SJCRH30 (cell line): ENCODE measurements around the gene SPAG9. TPM values are rescaled to one million over a fixed set of nuclear protein-coding genes. Genes with fewer than 3 reads are reported as not detected.

ENCODE experiments used
- DNase-seq, 2 experiments: peaks; one replicate each; pipeline ENCODE4 v3.0.0-alpha.2; 2015 to 2020
- H3K27ac ChIP-seq: fragments of 250-450 bp; sonication (Bioruptor Pico); 2 replicates; pipeline ENCODE4 v1.5.1; 2020; ENCODE audit warnings: mild to moderate bottlenecking, moderate library complexity
- H3K27me3 ChIP-seq: fragments of 250-450 bp; sonication (Bioruptor Pico); 2 replicates; pipeline ENCODE4 v1.5.1; 2020; ENCODE audit warnings: mild to moderate bottlenecking, moderate library complexity
- H3K36me3 ChIP-seq: fragments of 250-450 bp; sonication (Bioruptor Pico); 2 replicates; pipeline ENCODE4 v1.5.1; 2020; ENCODE audit warnings: mild to moderate bottlenecking, moderate library complexity
- H3K4me1 ChIP-seq: fragments of 250-450 bp; sonication (Bioruptor Pico); 2 replicates; pipeline ENCODE4 v1.5.1; 2020; ENCODE audit warnings: mild to moderate bottlenecking, moderate library complexity
- H3K4me3 ChIP-seq: fragments of 250-450 bp; sonication (Bioruptor Pico); 2 replicates; pipeline ENCODE4 v1.5.1; 2020; ENCODE audit warnings: mild to moderate bottlenecking, moderate library complexity
- H3K9me3 ChIP-seq: fragments of 250-450 bp; sonication (Bioruptor Pico); replicated peaks from 2 replicates; pipeline ENCODE4 v1.5.1; 2020; ENCODE audit warnings: mild to moderate bottlenecking, moderate library complexity
- total RNA-seq: library from RNA; depleted of rRNA; stranded (reverse); fragments of >200 nt; shearing (Covaris generic); gene quantifications from 2 replicates; pipeline ENCODE4 v1.2.3, GENCODE V29; 2014

Gene SPAG9
- total RNA-seq, 1 experiment from 2014 or later = 42.8 TPM

DNA sequence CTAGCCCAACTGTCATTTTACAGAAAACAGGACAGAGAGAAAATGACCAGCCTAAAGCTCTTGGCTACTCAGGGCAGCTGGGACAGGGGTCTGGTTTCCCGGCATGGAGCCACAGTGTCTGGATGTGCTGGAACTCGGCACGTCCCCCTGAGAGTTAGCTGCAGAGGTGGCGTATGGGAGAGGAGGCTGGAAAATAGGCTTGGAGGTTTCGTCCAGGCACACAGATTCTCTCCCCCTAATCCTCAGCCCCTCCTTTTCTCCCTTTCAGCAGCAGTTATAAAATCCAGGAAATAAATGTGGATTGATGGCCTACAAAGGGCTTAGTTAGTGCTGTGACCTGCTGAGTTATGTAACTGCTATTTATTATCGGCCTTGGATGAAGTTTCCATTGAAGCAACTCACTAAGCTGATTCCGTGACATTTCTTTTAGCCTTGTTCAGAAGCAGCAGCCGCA, 165.0 kb downstream of the SPAG9 start:
- H3K4me1 ChIP-seq = peaks cover 53% of the 10 kb centered on the region

DNA sequence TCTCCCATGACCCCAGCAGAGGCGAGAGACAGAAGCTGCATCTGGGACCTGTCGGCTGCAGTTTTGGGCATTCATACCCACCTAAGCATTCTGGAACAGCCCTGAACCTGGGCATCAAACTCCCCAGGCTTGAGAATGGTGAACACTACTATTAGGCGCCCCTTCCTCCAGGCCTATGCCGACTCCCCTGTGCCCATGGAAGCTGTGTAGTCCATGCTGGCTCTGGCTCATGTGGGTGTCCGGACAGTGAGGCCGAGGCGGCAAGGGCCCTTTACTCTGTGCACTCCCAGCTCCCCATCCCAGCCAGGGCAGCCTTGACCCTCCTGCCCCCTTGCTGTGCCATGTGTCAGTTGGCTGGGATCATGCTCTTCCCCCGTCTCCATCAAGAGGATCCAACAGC, 165.5 kb downstream of the SPAG9 start:
- no peaks in the 10 kb centered on the region for H3K9me3 ChIP-seq
- DNase-seq = no peak
- no peak overlapping the region for H3K4me3 ChIP-seq
- peaks cover 59% of the 10 kb centered on the region for H3K4me1 ChIP-seq
- no peaks in the 10 kb centered on the region for H3K27me3 ChIP-seq
- no peaks in the 10 kb centered on the region for H3K36me3 ChIP-seq
- H3K27ac ChIP-seq = peak overlapping the region; percentile 90; the same call in 1 of the 2 replicates

More for the DNA sequence above, 165.0 kb downstream of the SPAG9 start:
- Histone ChIP-seq H3K4me3 (no peak overlapping the region), H3K9me3 (no peaks in the 10 kb centered on the region), H3K36me3 (no peaks in the 10 kb centered on the region), H3K27ac (peak overlapping the region; percentile 90; the same call in 1 of the 2 replicates), H3K27me3 (no peaks in the 10 kb centered on the region)
- peak; percentile 61 to 66 for DNase-seq

DNA sequence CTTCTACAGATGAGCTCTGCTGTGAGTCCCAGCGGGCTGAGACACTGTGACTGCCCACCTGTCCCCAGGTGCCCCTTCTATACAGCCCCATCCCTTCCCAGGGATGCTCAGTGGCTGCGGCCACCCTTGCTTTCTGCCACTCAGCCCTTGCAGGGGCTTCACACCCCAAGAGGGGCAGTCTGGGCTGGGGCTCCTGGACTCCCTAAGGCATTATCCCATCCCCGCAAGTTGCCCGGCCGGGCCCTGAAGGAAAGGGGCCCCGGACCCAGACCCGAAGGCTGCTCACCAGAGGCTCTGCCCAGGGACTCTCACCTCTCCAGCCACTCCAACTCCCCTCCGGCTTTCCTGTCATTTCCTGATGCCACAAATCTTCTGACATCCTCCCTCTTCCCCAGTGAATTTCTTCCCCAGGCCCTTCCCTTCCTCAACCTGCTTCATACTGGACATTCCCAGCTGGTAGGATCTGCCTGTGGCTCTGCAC, 166.0 kb downstream of the SPAG9 start:
- Histone ChIP-seq H3K4me1 (peaks cover 62% of the 10 kb centered on the region), H3K4me3 (peak overlapping the region; percentile 49), H3K27me3 (no peaks in the 10 kb centered on the region), H3K27ac (peak overlapping the region; percentile 90), H3K9me3 (no peaks in the 10 kb centered on the region), H3K36me3 (no peaks in the 10 kb centered on the region)
- no peak for DNase-seq

DNA sequence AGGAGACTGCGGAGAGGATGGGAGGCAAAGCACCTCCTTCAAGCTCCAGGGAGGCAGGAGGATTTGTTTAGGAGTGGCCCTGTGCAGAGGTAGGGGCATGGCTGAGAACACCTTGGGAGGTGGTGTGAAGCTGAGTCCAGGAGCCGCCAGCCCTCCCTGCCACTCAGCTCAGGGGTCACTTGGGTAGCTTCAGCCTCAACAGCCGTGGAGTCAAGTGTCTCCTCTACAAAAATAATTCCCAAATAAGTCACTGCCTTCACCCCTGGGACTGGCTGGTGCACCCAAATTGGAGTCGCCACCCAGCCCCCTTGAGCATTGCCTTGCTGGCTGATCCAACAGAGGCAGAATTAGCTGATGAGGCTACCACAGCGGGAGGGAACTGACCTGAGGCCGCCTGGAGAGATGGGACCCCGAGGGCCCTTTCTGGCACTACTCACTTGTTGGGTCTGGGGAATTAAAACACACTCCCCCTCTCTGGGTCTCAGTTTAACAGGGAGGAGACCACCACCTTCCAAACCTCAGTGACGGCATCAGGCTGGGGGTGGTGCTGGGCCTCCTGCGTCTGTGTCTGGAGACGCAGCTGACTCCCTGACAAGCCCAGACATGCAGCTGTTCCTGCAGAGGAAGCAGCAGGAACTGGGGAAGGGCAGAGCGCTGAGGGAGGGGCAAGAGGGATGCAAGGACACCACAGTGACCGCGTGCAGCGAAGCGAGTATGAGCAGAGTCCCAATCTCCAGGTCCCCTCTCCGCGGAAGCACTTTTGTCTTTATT, 166.7 kb downstream of the SPAG9 start:
- peak overlapping the region; percentile 49 for H3K4me3 ChIP-seq
- H3K27ac ChIP-seq = peak overlapping the region; percentile 90
- H3K4me1 ChIP-seq = peaks cover 68% of the 10 kb centered on the region
- no peaks in the 10 kb centered on the region for H3K36me3 ChIP-seq
- DNase-seq = peak; percentile 93 to 95
- H3K9me3 ChIP-seq = no peaks in the 10 kb centered on the region
- no peaks in the 10 kb centered on the region for H3K27me3 ChIP-seq

DNA sequence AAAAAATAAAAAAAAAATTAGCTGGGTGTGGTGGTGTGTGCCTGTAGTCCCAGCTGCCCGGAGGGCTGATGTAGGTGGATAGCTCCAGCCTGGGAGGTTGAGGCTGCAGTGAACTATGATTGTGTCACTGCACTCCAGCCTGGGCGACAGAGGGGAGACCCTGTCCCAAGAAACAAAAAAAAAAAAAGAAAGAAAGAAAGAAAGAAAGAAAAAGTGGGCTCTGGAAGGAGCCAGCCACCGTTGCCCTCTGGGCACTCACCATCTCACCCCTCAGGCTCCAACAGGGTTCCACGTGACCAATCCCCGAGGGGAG, 167.2 kb downstream of the SPAG9 start:
- Histone ChIP-seq H3K4me1 (peaks cover 74% of the 10 kb centered on the region), H3K36me3 (no peaks in the 10 kb centered on the region), H3K27ac (peak overlapping the region; percentile 90), H3K27me3 (no peaks in the 10 kb centered on the region), H3K9me3 (no peaks in the 10 kb centered on the region), H3K4me3 (peak overlapping the region; percentile 49)
- DNase-seq = no peak

DNA sequence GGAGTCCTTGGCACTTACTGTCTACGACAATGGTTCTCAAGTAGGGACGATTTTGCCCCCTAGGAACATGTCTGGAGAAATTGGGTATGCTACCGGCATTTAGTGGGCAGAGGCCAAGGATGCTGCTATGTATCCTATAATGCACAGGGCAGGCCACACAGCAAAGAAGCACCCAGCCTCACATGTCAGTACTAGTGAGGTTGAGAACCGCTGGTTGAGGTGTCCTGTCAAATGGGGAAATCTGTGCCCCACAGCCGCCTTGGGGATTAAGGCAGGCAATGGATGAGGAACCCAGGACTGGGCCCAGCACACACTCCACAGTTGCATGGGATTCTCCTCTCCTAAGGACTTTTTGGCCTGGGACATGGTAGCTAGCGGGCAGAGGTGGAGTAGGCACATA, 167.8 kb downstream of the SPAG9 start:
- no peaks in the 10 kb centered on the region for H3K36me3 ChIP-seq

DNA sequence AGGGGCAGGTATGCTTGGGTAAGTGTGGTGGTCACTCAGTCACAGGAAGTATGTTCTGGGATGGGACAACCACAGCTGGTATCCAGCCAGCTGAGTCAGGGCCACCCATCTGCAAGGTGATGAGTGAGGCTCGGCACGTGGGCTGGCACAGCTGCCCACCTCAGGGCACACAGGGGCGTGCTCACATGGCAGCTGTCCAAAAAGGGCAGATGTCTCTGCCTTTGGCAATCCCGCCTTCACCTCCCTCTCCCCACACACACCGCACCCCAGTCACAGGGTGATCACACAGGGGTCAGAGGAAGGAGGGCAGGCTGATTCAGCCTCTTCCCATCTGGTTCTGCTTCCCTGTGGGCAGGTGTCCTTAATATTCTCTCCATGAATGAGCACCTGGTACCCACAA, 168.7 kb downstream of the SPAG9 start:
- H3K27ac ChIP-seq = peak overlapping the region; percentile 32
- no peak overlapping the region for H3K4me3 ChIP-seq
- peaks cover 81% of the 10 kb centered on the region for H3K4me1 ChIP-seq
- no peaks in the 10 kb centered on the region for H3K9me3 ChIP-seq
- DNase-seq = peak; percentile 90 to 92
- H3K27me3 ChIP-seq = no peaks in the 10 kb centered on the region
- no peaks in the 10 kb centered on the region for H3K36me3 ChIP-seq

More for the DNA sequence above, 167.8 kb downstream of the SPAG9 start:
- Histone ChIP-seq H3K27ac (no peak overlapping the region), H3K27me3 (no peaks in the 10 kb centered on the region), H3K4me1 (peaks cover 79% of the 10 kb centered on the region), H3K4me3 (no peak overlapping the region), H3K9me3 (no peaks in the 10 kb centered on the region)
- DNase-seq = no peak

DNA sequence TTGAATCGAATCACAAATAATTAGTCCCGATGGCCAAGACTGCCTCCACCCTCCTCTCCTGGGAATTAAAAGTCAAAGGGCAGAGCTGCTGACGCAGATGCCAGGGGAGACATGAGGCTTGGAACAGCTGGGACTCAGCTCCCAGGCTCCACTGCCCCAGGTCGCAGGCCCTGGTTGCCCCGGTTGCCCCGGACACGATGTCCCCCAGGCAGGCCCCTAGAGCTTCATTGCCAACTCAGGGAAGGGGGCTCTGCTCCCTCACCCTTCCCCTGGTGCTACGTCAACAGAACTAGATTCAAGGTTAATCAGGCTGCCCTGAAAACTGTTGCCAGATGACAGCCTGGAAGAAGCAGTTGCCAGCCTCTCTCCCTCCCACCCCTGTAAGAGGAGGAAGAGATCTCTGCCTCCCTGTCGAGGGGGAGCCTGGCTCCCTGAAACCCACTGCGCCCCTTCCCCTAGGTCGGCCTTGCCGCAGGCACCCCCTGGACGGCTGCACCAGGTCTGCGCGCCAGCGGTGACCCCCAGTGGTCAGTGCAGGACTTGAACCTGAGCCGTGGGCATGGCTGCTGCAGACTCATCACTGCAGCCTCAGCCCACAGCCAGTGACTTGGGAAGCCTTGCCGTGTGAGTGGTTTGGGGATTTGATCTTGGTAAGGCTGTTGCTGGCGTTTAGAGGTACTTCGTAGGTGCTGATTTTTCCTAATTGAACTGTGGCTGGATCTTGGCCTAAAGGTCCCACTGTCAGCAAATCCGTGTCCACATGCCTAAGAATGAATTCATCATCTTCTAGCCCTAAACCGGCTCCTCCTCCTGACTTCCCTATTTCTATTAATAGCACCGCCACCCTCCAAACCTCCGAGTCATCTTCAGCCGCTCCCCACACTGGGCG, 170.4 kb downstream of the SPAG9 start:
- H3K9me3 ChIP-seq = no peaks in the 10 kb centered on the region
- peak overlapping the region; percentile 25 for H3K4me3 ChIP-seq
- peak overlapping the region; percentile 81 for H3K27ac ChIP-seq
- peak; percentile 72 to 80 for DNase-seq
- no peaks in the 10 kb centered on the region for H3K27me3 ChIP-seq
- peaks cover 66% of the 10 kb centered on the region for H3K4me1 ChIP-seq
- H3K36me3 ChIP-seq = no peaks in the 10 kb centered on the region

DNA sequence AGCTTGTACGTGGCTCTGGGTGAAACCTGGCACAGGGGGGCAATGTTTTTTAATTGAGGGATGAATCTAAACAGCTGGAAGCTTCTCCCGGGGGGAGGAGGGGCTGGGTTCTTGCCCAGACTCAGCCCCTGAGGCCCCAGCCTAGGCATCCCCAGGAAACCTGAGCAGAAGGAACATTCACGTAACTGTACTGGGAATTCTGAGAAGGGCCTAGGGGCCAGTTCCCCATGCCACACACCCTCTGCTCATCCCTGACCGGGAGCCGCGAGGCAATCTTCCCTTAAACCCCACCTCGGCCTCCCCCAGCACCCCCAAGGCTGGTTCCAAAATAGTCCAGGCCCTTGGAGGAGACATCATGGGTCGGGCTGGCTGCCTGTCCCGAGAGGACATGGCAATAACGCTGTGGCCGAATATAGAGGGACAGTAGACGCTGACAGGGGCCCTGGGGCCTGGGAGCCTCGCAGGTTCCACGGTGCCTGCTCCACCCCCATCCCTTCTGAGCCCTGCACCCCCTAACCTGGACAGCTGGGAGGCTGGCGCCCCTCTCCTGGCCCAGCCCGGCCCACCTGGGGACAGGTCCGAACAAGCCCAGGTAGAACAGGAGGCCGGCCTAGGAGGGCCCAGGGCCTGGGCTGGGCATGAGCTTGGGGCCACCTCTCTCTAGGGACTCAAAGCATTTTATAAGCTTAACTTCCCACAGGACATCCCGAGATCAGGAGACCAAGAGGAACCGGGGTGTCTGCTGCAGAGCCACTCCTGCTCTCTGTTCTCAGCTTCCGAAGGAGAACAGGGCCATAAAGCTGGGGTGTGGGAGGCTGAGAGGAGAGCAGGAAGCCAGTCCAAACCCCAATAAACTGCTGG, 171.3 kb downstream of the SPAG9 start:
- Histone ChIP-seq H3K4me1 (peaks cover 57% of the 10 kb centered on the region), H3K36me3 (no peaks in the 10 kb centered on the region), H3K27me3 (no peaks in the 10 kb centered on the region), H3K27ac (peak overlapping the region; percentile 81), H3K9me3 (no peaks in the 10 kb centered on the region), H3K4me3 (peak overlapping the region; percentile 25)
- peak; percentile 69 to 81 for DNase-seq

DNA sequence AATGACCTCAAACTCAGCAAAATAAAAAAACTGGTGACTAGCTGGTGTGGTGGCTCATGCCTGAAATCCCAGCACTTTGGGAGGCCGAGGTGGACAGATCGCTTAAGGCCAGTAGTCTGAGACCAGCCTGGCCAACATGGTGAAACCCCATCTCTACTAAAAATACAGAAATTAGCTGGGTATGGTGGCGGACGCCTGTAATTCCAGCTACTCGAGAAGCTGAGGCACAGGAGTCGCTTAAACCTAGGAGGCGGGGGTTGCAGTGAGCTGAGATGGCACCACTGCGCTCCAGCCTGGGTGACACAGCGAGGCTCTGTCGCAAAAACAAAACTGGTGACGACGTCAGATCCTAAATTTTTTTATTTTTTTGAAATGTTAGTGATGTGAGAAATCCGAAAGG, 172.0 kb downstream of the SPAG9 start:
- peak overlapping the region; percentile 25 for H3K4me3 ChIP-seq
- H3K27me3 ChIP-seq = no peaks in the 10 kb centered on the region
- peaks cover 54% of the 10 kb centered on the region for H3K4me1 ChIP-seq
- no peaks in the 10 kb centered on the region for H3K36me3 ChIP-seq
- DNase-seq = no peak
- H3K27ac ChIP-seq = peak overlapping the region; percentile 81
- H3K9me3 ChIP-seq = no peaks in the 10 kb centered on the region

DNA sequence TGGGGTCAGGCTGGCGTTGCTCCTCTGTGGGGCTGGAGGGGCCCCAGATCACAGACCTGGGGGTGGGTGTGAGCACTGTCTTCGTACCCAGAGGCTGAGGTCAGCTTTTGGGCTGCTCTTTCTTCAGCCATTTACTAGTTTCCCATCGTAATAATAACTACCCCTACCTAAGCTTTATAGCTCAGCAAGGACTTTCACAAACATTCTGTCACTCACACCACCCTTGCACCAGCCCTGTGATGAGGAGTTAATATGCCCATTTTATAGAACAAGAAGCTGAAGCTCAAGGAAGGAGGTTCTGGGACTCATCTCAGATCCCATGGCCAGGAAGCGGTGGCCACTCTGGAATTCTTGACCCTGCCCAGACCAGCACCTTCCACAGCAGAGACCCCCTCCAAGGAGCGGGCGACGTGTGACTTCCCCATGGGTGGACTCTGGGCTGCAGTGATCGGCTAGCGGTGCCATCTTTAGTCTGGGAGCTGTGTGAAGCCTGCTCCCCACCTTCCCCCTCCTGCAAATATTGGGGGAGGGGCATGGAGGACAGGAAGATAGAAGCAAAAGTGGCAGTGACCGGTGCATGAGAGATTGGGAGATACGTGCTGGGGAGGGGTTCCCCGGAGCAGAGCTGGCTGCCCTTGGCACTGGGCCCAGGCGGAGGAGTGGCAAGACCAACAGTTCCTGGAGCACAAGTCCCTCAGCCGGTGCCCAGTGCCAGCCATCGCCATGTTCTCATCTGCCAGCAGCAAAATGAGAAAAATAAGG, 172.7 kb downstream of the SPAG9 start:
- no peak overlapping the region for H3K4me3 ChIP-seq
- DNase-seq = peak; percentile 54 to 58
- no peak overlapping the region; the same call in 1 of the 2 replicates for H3K27ac ChIP-seq
- peaks cover 48% of the 10 kb centered on the region for H3K4me1 ChIP-seq
- H3K36me3 ChIP-seq = no peaks in the 10 kb centered on the region
- H3K9me3 ChIP-seq = no peaks in the 10 kb centered on the region
- no peaks in the 10 kb centered on the region for H3K27me3 ChIP-seq

DNA sequence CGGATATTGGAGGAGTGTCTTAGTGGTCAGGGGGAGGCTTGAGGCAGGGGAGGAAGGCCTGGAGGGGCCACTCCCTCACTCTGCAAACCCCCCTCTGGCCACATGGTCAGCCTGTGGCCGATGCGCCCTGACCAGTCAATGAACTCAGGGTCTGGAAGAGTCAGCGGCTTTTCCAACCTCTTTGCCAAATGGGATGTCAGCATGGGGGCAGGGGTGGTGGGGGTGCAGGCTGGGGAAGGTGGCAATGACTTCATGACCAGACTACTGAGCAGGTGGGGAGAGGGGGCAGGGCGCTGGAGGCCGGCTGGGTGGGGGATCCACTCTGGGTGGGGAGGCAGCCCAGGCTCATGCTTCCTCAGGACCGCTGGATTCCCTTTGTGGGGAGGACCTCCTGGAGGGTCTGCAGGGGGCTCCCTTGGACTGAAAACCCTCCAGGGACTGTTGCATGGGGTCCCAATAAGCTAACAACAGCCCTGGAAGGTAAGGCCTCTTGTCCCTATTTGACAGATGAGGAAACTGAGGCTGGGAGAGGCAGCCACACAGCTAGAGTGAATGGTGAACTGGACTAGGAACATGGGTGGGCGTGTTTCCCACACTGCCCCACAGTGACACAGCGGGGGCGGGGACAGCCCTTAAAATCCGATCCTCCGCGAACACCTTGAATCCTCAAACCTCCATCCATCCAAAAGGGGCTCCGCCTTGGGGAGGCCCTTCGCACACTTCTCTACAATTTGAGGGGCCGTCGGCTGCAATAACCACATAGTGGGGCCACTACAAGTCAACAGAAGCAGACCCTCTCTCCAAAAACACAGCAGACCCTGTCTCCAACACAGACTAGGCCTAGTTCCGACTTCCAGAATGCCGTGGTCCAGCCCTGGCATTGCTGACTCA, 173.5 kb downstream of the SPAG9 start:
- Histone ChIP-seq H3K36me3 (no peaks in the 10 kb centered on the region), H3K27ac (no peak overlapping the region), H3K9me3 (no peaks in the 10 kb centered on the region), H3K4me1 (peaks cover 42% of the 10 kb centered on the region), H3K4me3 (no peak overlapping the region), H3K27me3 (no peaks in the 10 kb centered on the region)
- DNase-seq = no peak
